Measurements from ENCODE around the gene SH2D4B. TPM values are rescaled to one million over a fixed set of nuclear protein-coding genes. Genes with fewer than 3 reads are reported as not detected.

Gene SH2D4B
- total RNA-seq, 1 experiment from 2014 or later: 0.22 TPM

DNA sequence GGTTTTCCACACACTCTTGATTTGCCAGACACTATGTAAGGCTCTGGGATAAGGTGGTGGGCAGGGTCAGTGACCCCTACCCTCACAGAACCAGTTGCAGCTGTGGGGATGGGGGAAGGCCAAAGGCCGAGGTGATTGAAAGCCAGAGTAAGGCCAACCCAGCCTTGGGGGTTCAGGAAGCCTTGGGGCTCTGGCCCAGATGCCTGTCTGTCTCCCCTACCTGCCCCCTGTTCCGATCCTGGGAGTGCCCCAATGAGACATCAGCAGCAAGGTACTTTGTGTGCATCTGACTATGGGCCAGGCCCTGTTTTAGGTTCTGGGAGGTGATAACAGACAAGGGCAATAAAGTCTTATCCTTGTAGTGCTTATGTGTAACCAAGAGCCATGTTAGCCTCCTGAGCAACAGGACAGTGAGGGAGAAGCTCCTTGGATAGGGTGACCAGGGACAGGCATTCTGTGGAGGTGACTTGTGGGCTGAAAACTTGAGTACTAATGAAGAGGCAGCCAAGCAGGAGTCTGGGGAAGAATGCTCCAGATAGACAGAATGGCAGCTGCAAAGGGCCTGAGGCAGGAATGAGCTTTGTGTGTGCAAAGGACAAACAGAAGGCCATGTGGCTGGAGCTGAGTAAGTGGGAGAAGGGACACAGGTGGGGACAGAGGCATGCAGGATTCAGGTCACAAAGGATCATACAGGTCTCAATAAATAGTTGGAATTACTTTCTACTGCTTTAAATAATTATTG is 48.2 kb upstream of the SH2D4B start:
- H3K9me2 ChIP-seq (ENCODE audit: insufficient read depth): no peaks in the 10 kb centered on the region
- H4K20me1 ChIP-seq (ENCODE audit: insufficient read depth): no peaks in the 10 kb centered on the region
- H2AFZ ChIP-seq (ENCODE audit: low read depth, low read length, poor library complexity, severe bottlenecking): no peak overlapping the region
- H3K27ac ChIP-seq (ENCODE audit: low read depth, low read length): no peak overlapping the region
- intact Hi-C loops (cut with micrococcal nuclease): no loop called here
- DNase-seq (ENCODE audit: low read depth, low spot score) (no peak), ATAC-seq (no peak)
- peaks cover 37 to 50% of the 10 kb centered on the region in 2 experiments for H3K4me1 ChIP-seq (ENCODE audit: control insufficient read depth in 1 of 2, insufficient read depth in 2 of 2, low read length in 2 of 2)
- no peaks in the 10 kb centered on the region for H3K9me3 ChIP-seq (ENCODE audit: control insufficient read depth in 1 of 2, insufficient read depth in 1 of 2, low read depth in 1 of 2, low read length in 2 of 2)
- ChIA-PET RAD21 (ENCODE audit: low non-redundant PET in 1 of 2, low total read pairs in 2 of 2, uncharacterized antibody in 2 of 2, unreplicated experiment in 2 of 2) (no interaction called here), CTCF (no interaction called here), POLR2A (no interaction called here)
- no TSS peak for BruUV-seq (replicated peaks)
- peaks cover 4 to 12% of the 10 kb centered on the region in 2 experiments; a peak in 2 of 4 replicates for H3K36me3 ChIP-seq (ENCODE audit: control insufficient read depth in 1 of 2, insufficient read depth in 2 of 2, low read length in 2 of 2)
- no peak for TF ChIP-seq SP1 (IDR thresholded peaks at IDR 0.05; ENCODE audit: low read depth)
- TF ChIP-seq ZFX (IDR thresholded peaks at IDR 0.05): no peak
- no peak for TF ChIP-seq YY1 (IDR thresholded peaks at IDR 0.05; ENCODE audit: extremely low read depth, insufficient replicate concordance, low read depth, low read length)
- TF ChIP-seq EZH2 (IDR thresholded peaks at IDR 0.05): no peak
- no peak for TF ChIP-seq POLR2A (IDR thresholded peaks at IDR 0.05; ENCODE audit: borderline replicate concordance, extremely low read depth, insufficient read depth, insufficient read length)
- no peak for TF ChIP-seq POLR2AphosphoS5 (IDR thresholded peaks at IDR 0.05; ENCODE audit: low read depth, low read length)
- TF ChIP-seq, protein P1, sequence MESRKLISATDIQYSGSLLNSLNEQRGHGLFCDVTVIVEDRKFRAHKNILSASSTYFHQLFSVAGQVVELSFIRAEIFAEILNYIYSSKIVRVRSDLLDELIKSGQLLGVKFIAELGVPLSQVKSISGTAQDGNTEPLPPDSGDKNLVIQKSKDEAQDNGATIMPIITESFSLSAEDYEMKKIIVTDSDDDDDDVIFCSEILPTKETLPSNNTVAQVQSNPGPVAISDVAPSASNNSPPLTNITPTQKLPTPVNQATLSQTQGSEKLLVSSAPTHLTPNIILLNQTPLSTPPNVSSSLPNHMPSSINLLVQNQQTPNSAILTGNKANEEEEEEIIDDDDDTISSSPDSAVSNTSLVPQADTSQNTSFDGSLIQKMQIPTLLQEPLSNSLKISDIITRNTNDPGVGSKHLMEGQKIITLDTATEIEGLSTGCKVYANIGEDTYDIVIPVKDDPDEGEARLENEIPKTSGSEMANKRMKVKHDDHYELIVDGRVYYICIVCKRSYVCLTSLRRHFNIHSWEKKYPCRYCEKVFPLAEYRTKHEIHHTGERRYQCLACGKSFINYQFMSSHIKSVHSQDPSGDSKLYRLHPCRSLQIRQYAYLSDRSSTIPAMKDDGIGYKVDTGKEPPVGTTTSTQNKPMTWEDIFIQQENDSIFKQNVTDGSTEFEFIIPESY (IDR thresholded peaks at IDR 0.05; ENCODE audit: extremely low read depth, insufficient replicate concordance, low read length): no peak
- TF ChIP-seq ZNF274 (IDR thresholded peaks at IDR 0.05; ENCODE audit: low read depth, low read length): no peak
- no peak for TF ChIP-seq EZH2phosphoT487 (IDR thresholded peaks at IDR 0.05; ENCODE audit: borderline replicate concordance)
- TF ChIP-seq, protein P2, sequence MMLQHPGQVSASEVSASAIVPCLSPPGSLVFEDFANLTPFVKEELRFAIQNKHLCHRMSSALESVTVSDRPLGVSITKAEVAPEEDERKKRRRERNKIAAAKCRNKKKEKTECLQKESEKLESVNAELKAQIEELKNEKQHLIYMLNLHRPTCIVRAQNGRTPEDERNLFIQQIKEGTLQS (IDR thresholded peaks at IDR 0.05): no peak
- TF ChIP-seq CBX3 (IDR thresholded peaks at IDR 0.05; ENCODE audit: low read depth): no peak
- no peak for TF ChIP-seq EGR1 (IDR thresholded peaks at IDR 0.05; ENCODE audit: low read depth)
- TF ChIP-seq, protein P3, sequence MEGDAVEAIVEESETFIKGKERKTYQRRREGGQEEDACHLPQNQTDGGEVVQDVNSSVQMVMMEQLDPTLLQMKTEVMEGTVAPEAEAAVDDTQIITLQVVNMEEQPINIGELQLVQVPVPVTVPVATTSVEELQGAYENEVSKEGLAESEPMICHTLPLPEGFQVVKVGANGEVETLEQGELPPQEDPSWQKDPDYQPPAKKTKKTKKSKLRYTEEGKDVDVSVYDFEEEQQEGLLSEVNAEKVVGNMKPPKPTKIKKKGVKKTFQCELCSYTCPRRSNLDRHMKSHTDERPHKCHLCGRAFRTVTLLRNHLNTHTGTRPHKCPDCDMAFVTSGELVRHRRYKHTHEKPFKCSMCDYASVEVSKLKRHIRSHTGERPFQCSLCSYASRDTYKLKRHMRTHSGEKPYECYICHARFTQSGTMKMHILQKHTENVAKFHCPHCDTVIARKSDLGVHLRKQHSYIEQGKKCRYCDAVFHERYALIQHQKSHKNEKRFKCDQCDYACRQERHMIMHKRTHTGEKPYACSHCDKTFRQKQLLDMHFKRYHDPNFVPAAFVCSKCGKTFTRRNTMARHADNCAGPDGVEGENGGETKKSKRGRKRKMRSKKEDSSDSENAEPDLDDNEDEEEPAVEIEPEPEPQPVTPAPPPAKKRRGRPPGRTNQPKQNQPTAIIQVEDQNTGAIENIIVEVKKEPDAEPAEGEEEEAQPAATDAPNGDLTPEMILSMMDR (IDR thresholded peaks at IDR 0.05 in 2 of 3, conservative IDR thresholded peaks at IDR 0.05 in 1 of 3; ENCODE audit: borderline replicate concordance in 1 of 3, insufficient read depth in 1 of 3, low read depth in 2 of 3, low read length in 2 of 3): no peak
- H3K79me2 ChIP-seq (ENCODE audit: insufficient read depth, low read length): peaks cover 95% of the 10 kb centered on the region
- no peak overlapping the region for H3K4me2 ChIP-seq (ENCODE audit: low read length)
- no peak overlapping the region for H3K4me3 ChIP-seq (replicated peaks in 1 of 2; ENCODE audit: low read depth in 1 of 2, low read length in 2 of 2)
- no peak overlapping the region for H3K9ac ChIP-seq (ENCODE audit: low read length)
- no peaks in the 10 kb centered on the region for H3K27me3 ChIP-seq (ENCODE audit: insufficient read depth, low read length)
